Measurements from ENCODE around the gene PKP1.

DNA sequence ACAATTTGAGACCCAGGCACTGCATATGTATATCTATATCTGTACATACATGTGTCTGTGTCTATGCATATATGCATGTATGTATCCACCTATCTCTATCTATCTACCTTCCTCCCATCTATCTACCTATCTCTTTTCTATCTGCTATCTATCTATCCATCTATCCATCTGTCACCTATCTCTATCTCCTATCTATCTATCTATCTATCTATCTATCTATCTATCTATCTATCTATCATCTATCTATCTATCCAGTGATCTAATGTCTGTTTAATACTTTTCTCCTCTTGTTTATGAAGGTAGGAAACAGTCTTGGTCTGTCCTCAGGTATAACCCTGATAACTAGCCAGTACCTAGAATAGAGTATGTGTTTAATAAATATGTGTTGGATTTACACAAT lies 68.3 kb downstream of the PKP1 start:
- no peak for TF ChIP-seq CREB1 (IDR thresholded peaks at IDR 0.05; ENCODE audit: low read depth)
- TF ChIP-seq, protein P1, sequence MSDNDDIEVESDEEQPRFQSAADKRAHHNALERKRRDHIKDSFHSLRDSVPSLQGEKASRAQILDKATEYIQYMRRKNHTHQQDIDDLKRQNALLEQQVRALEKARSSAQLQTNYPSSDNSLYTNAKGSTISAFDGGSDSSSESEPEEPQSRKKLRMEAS (IDR thresholded peaks at IDR 0.05; ENCODE audit: low read depth, low read length): no peak
- TF ChIP-seq SP1 (IDR thresholded peaks at IDR 0.05; ENCODE audit: low read depth, low read length): no peak
- no peak for TF ChIP-seq BRCA1 (IDR thresholded peaks at IDR 0.05; ENCODE audit: low read depth, low read length)
- no peak for TF ChIP-seq POLR2AphosphoS2 (IDR thresholded peaks at IDR 0.05; ENCODE audit: low read depth, low read length)
- TF ChIP-seq, protein P2, sequence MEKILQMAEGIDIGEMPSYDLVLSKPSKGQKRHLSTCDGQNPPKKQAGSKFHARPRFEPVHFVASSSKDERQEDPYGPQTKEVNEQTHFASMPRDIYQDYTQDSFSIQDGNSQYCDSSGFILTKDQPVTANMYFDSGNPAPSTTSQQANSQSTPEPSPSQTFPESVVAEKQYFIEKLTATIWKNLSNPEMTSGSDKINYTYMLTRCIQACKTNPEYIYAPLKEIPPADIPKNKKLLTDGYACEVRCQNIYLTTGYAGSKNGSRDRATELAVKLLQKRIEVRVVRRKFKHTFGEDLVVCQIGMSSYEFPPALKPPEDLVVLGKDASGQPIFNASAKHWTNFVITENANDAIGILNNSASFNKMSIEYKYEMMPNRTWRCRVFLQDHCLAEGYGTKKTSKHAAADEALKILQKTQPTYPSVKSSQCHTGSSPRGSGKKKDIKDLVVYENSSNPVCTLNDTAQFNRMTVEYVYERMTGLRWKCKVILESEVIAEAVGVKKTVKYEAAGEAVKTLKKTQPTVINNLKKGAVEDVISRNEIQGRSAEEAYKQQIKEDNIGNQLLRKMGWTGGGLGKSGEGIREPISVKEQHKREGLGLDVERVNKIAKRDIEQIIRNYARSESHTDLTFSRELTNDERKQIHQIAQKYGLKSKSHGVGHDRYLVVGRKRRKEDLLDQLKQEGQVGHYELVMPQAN (conservative IDR thresholded peaks at IDR 0.05): no peak
- no peak for TF ChIP-seq SRF (IDR thresholded peaks at IDR 0.05; ENCODE audit: low read depth in 2 of 2, low read length in 2 of 2)
